ENCODE results near the gene RELA.

RELA gene

GRCh38 chr11:65680192-65680743, 17.6 kb upstream of the RELA start:
- Mint-ChIP-seq H3K27ac (no peak overlapping the region), H3K4me3 (no peak overlapping the region), H3K36me3 (ENCODE audit: low read depth) (no peaks in the 10 kb centered on the region), H3K4me1 (no peaks in the 10 kb centered on the region), H3K27me3 (ENCODE audit: low read depth) (peaks cover 6% of the 10 kb centered on the region), H3K9me3 (no peaks in the 10 kb centered on the region)
- no peak for TF ChIP-seq CTCF (IDR thresholded peaks at IDR 0.05; ENCODE audit: unreplicated experiment in 3 of 3)

GRCh38 chr11:65672982-65673381, 10.3 kb upstream of the RELA start:
- TF ChIP-seq CTCF (IDR thresholded peaks at IDR 0.05; ENCODE audit: unreplicated experiment in 3 of 3) = no peak
- no peaks in the 10 kb centered on the region for H3K4me1 Mint-ChIP-seq
- H3K27me3 Mint-ChIP-seq (ENCODE audit: low read depth) = no peaks in the 10 kb centered on the region
- H3K4me3 Mint-ChIP-seq = no peak overlapping the region
- no peak overlapping the region for H3K27ac Mint-ChIP-seq
- no peaks in the 10 kb centered on the region for H3K9me3 Mint-ChIP-seq
- no peaks in the 10 kb centered on the region for H3K36me3 Mint-ChIP-seq (ENCODE audit: low read depth)

- no peak overlapping the region for H3K4me3 Mint-ChIP-seq
- no peaks in the 10 kb centered on the region for H3K9me3 Mint-ChIP-seq
- no peak overlapping the region for H3K27ac Mint-ChIP-seq
- TF ChIP-seq CTCF (IDR thresholded peaks at IDR 0.05; ENCODE audit: unreplicated experiment in 3 of 3) = no peak
- no peaks in the 10 kb centered on the region for H3K4me1 Mint-ChIP-seq
- H3K27me3 Mint-ChIP-seq (ENCODE audit: low read depth) = no peaks in the 10 kb centered on the region
- H3K36me3 Mint-ChIP-seq (ENCODE audit: low read depth) = no peaks in the 10 kb centered on the region
Measured at GRCh38 chr11:65672180-65672860, 9.6 kb upstream of the RELA start.

GRCh38 chr11:65663639-65664200, 1.0 kb upstream of the RELA start:
- peaks cover 7% of the 10 kb centered on the region for H3K4me1 Mint-ChIP-seq
- no peaks in the 10 kb centered on the region for H3K9me3 Mint-ChIP-seq
- H3K4me3 Mint-ChIP-seq = peak overlapping the region; percentile 89 to 90 (median 90)
- peak overlapping the region; percentile 90 to 98 (median 98) for H3K27ac Mint-ChIP-seq
- TF ChIP-seq CTCF (IDR thresholded peaks at IDR 0.05; ENCODE audit: unreplicated experiment in 3 of 3) = no peak
- H3K27me3 Mint-ChIP-seq (ENCODE audit: low read depth) = no peaks in the 10 kb centered on the region
- peaks cover 19% of the 10 kb centered on the region for H3K36me3 Mint-ChIP-seq (ENCODE audit: low read depth)

GRCh38 chr11:65662247-65662798, 393 bp downstream of the RELA start:
- H3K27ac Mint-ChIP-seq = peak overlapping the region in 2 of 3 experiments; percentile 41 to 74
- peak overlapping the region; percentile 83 to 89 (median 87) for H3K4me3 Mint-ChIP-seq
- peaks cover 7% of the 10 kb centered on the region for H3K4me1 Mint-ChIP-seq
- H3K27me3 Mint-ChIP-seq (ENCODE audit: low read depth) = no peaks in the 10 kb centered on the region
- H3K9me3 Mint-ChIP-seq = no peaks in the 10 kb centered on the region
- TF ChIP-seq CTCF (IDR thresholded peaks at IDR 0.05; ENCODE audit: unreplicated experiment in 3 of 3) = no peak
- peaks cover 32% of the 10 kb centered on the region for H3K36me3 Mint-ChIP-seq (ENCODE audit: low read depth)

Data from nephron (organoid).